Measurements from ENCODE around the gene MAP4K2.

The MAP4K2 gene

GRCh38 chr11:64841592-64842365 is 38.8 kb upstream of the MAP4K2 start:
- Histone ChIP-seq H3K27ac (replicated peaks; ENCODE audit: low read length) (no peak overlapping the region), H3K23ac (ENCODE audit: low read depth, low read length, poor library complexity) (peak overlapping the region; percentile 16)
- WGBS, 2 donors (ENCODE audit: extremely low coverage in 2 of 2, insufficient read length in 2 of 2, insufficient replicate concordance in 1 of 2): no CpG with 5 or more reads among the region's 15 CpGs

DNA sequence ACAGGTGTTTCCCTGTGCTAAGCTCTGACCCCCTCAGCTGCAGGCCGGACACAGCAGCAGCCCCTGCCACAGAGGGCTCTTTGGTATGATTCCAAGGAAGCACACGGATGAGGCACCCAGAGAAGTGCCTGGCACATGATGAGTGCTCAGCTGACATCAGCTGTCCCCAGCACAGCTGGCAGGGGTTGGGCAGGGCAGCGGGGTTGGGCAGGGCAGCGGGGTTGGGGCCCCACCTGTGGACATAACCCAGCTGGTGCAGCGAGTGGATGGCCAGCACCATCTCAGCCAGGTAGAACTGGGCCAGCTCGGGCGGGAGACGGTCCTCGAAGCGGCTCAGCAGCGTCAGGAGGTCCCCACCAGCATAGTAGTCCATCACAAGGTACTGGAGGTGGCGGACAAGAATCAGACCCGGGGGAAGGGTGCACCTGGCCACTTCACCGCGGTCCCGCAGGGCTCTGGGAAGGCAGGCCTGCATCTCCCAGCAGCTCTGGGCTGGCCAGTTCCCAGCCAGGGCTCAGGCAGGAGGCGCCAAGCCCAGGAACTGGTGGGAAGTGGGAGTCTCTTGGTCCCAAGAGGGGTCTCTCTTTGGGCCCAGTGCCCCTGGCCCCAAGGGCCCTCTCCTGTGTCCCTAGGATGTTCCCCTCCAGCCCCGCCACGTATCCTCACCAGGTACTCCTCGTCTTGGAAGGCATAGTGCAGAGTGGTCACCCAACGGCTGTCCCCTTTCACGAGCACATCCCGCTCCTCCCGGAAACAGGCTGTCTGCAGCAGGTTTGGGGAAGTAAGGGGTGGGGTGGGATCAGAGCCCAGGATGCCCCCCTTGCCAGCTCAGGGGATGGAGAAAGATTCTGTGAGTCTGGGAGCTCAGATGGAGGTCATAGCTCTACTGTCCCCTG is 37.1 kb upstream of the MAP4K2 start:
- Histone ChIP-seq H2BK120ac (ENCODE audit: low read depth, low read length) (no peak overlapping the region), H3K23ac (ENCODE audit: low read depth, low read length, poor library complexity) (no peak overlapping the region), H3K4ac (ENCODE audit: low read length) (no peak overlapping the region), H3K9ac (ENCODE audit: low read depth, low read length, poor library complexity) (peak overlapping the region; percentile 47), H3K79me1 (ENCODE audit: low read depth, low read length) (peaks cover 2% of the 10 kb centered on the region), H3K9me3 (replicated peaks in 1 of 2; ENCODE audit: control insufficient read depth in 2 of 2, insufficient read depth in 1 of 2, low read depth in 1 of 2, low read length in 2 of 2) (no peaks in the 10 kb centered on the region), H2AFZ (ENCODE audit: low read length) (no peak overlapping the region), H2BK5ac (ENCODE audit: low read length) (no peak overlapping the region), H3K18ac (ENCODE audit: low read length) (peak overlapping the region; percentile 80), H3K4me1 (ENCODE audit: control insufficient read depth in 2 of 2, insufficient read depth in 1 of 2, low read depth in 1 of 2, low read length in 2 of 2) (peaks cover 15 to 20% of the 10 kb centered on the region in 2 donors), H2BK15ac (ENCODE audit: low read length) (peak overlapping the region; percentile 73), H3K4me3 (ENCODE audit: low read length in 2 of 2) (no peak overlapping the region), H3K36me3 (replicated peaks in 1 of 2; ENCODE audit: control insufficient read depth in 2 of 2, insufficient read depth in 2 of 2, low read length in 2 of 2) (no peaks in the 10 kb centered on the region), H4K8ac (ENCODE audit: low read depth, low read length) (no peak overlapping the region), H3K14ac (ENCODE audit: low read length) (peak overlapping the region; percentile 38), H3K4me2 (ENCODE audit: insufficient read depth, low read length, poor library complexity, severe bottlenecking) (no peak overlapping the region), H3K27me3 (ENCODE audit: control insufficient read depth in 3 of 3, insufficient read depth in 3 of 3, low read depth in 1 of 3, low read length in 3 of 3) (peaks cover 0 to 24% (median 8%) of the 10 kb centered on the region in 3 experiments), H3K27ac (replicated peaks; ENCODE audit: low read length) (no peak overlapping the region), H2AK5ac (ENCODE audit: low read depth, low read length) (peak overlapping the region; percentile 52), H4K91ac (ENCODE audit: low read depth, low read length, poor library complexity) (no peak overlapping the region), H2BK12ac (ENCODE audit: low read length) (no peak overlapping the region)
- DNase-seq (ENCODE audit: low spot score): no peak
- WGBS, 2 donors (ENCODE audit: extremely low coverage in 2 of 2, insufficient read length in 2 of 2, insufficient replicate concordance in 1 of 2): no CpG with 5 or more reads among the region's 24 CpGs

More at GRCh38 chr11:64841592-64842365, 38.8 kb upstream of the MAP4K2 start:
- no peak for DNase-seq (ENCODE audit: low spot score)
- Histone ChIP-seq H3K4me1 (ENCODE audit: control insufficient read depth in 2 of 2, insufficient read depth in 1 of 2, low read depth in 1 of 2, low read length in 2 of 2) (peaks cover 15 to 20% of the 10 kb centered on the region in 2 donors), H4K8ac (ENCODE audit: low read depth, low read length) (peak overlapping the region; percentile 72), H3K9ac (ENCODE audit: low read depth, low read length, poor library complexity) (peak overlapping the region; percentile 64), H2BK5ac (ENCODE audit: low read length) (peak overlapping the region; percentile 8), H3K9me3 (replicated peaks in 1 of 2; ENCODE audit: control insufficient read depth in 2 of 2, insufficient read depth in 1 of 2, low read depth in 1 of 2, low read length in 2 of 2) (no peaks in the 10 kb centered on the region), H3K36me3 (replicated peaks in 1 of 2; ENCODE audit: control insufficient read depth in 2 of 2, insufficient read depth in 2 of 2, low read length in 2 of 2) (no peaks in the 10 kb centered on the region), H3K14ac (ENCODE audit: low read length) (no peak overlapping the region), H3K18ac (ENCODE audit: low read length) (peak overlapping the region; percentile 92), H2BK12ac (ENCODE audit: low read length) (peak overlapping the region; percentile 84), H2AFZ (ENCODE audit: low read length) (peak overlapping the region; percentile 85), H2BK15ac (ENCODE audit: low read length) (peak overlapping the region; percentile 60), H2AK5ac (ENCODE audit: low read depth, low read length) (peak overlapping the region; percentile 99), H3K4ac (ENCODE audit: low read length) (peak overlapping the region; percentile 76), H3K79me1 (ENCODE audit: low read depth, low read length) (peaks cover 2% of the 10 kb centered on the region), H2BK120ac (ENCODE audit: low read depth, low read length) (peak overlapping the region; percentile 28), H3K4me3 (ENCODE audit: low read length in 2 of 2) (no peak overlapping the region), H4K91ac (ENCODE audit: low read depth, low read length, poor library complexity) (peak overlapping the region; percentile 45), H3K4me2 (ENCODE audit: insufficient read depth, low read length, poor library complexity, severe bottlenecking) (peak overlapping the region; percentile 33), H3K27me3 (ENCODE audit: control insufficient read depth in 3 of 3, insufficient read depth in 3 of 3, low read depth in 1 of 3, low read length in 3 of 3) (peaks cover 0 to 21% (median 8%) of the 10 kb centered on the region in 3 experiments)

- no peak overlapping the region for H2BK12ac ChIP-seq (ENCODE audit: low read length)
- no peak overlapping the region for H2AFZ ChIP-seq (ENCODE audit: low read length)
- no CpG with 5 or more reads among the region's 13 CpGs for WGBS, 2 donors (ENCODE audit: extremely low coverage in 2 of 2, insufficient read length in 2 of 2, insufficient replicate concordance in 1 of 2)
- no peak overlapping the region for H3K4ac ChIP-seq (ENCODE audit: low read length)
- H2AK5ac ChIP-seq (ENCODE audit: low read depth, low read length): no peak overlapping the region
- H3K4me3 ChIP-seq (ENCODE audit: low read length in 2 of 2): no peak overlapping the region
- no peaks in the 10 kb centered on the region for H3K9me3 ChIP-seq (replicated peaks in 1 of 2; ENCODE audit: control insufficient read depth in 2 of 2, insufficient read depth in 1 of 2, low read depth in 1 of 2, low read length in 2 of 2)
- H3K27me3 ChIP-seq (ENCODE audit: control insufficient read depth in 3 of 3, insufficient read depth in 3 of 3, low read depth in 1 of 3, low read length in 3 of 3): peaks cover 0 to 23% (median 7%) of the 10 kb centered on the region in 3 experiments
- no peak overlapping the region for H3K27ac ChIP-seq (replicated peaks; ENCODE audit: low read length)
- no peak overlapping the region for H2BK120ac ChIP-seq (ENCODE audit: low read depth, low read length)
- no peak overlapping the region for H3K4me2 ChIP-seq (ENCODE audit: insufficient read depth, low read length, poor library complexity, severe bottlenecking)
- H4K91ac ChIP-seq (ENCODE audit: low read depth, low read length, poor library complexity): no peak overlapping the region
- H3K79me1 ChIP-seq (ENCODE audit: low read depth, low read length): peaks cover 2% of the 10 kb centered on the region
- DNase-seq (ENCODE audit: low spot score): no peak
- H3K36me3 ChIP-seq (replicated peaks in 1 of 2; ENCODE audit: control insufficient read depth in 2 of 2, insufficient read depth in 2 of 2, low read length in 2 of 2): no peaks in the 10 kb centered on the region
- peaks cover 15 to 20% of the 10 kb centered on the region in 2 donors for H3K4me1 ChIP-seq (ENCODE audit: control insufficient read depth in 2 of 2, insufficient read depth in 1 of 2, low read depth in 1 of 2, low read length in 2 of 2)
- no peak overlapping the region for H3K23ac ChIP-seq (ENCODE audit: low read depth, low read length, poor library complexity)
- no peak overlapping the region for H3K14ac ChIP-seq (ENCODE audit: low read length)
- H3K18ac ChIP-seq (ENCODE audit: low read length): no peak overlapping the region
- H4K8ac ChIP-seq (ENCODE audit: low read depth, low read length): no peak overlapping the region
- H2BK5ac ChIP-seq (ENCODE audit: low read length): no peak overlapping the region
- H3K9ac ChIP-seq (ENCODE audit: low read depth, low read length, poor library complexity): no peak overlapping the region
- no peak overlapping the region for H2BK15ac ChIP-seq (ENCODE audit: low read length)
Measured at GRCh38 chr11:64839335-64839734, 36.3 kb upstream of the MAP4K2 start.

Data from neuronal stem cell (in vitro differentiated cells).